Measurements from ENCODE around the gene DSCAM.

DSCAM gene

DNA sequence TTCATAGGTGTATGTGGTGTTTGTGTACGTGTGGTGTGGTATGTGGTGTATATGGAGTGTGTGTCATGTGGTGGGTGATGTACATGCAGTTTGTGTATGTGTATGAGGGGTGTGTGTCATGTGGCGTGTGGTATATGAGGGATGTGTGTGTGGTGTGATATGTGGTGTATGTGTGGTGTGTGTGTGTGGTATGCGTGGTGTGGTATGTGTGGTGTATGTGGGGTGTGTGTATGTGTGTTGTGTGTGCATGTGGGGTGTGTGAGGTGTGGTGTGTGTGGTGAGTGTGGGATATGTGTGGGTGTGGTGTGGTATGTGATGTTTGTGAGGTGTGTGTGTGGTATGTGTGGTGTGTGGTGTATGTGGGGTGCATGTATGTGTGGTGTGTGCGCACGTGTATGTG lies 707.3 kb downstream of the DSCAM start:
- no peak for DNase-seq (ENCODE audit: low read depth in 2 of 2)

DNA sequence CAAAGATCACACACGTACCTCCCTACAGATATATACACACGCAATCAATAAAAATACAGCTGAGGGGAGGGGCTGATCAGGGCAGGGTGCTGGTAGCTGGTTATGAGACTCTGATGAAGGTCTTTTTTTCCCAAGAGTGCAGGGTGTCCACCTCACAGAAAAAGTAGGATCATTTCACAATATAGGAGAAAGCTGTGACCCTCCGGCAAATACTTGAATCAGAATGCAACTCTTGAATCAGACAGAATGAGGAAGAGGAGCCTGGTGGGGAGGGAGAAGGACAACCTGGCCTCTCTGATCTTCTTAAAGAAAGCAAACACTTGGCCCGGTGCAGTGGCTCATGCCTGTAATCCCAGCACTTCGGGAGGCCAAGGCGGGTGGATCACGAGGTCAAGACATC lies 710.4 kb downstream of the DSCAM start:
- DNase-seq (ENCODE audit: low read depth in 2 of 2) = no peak

DNA sequence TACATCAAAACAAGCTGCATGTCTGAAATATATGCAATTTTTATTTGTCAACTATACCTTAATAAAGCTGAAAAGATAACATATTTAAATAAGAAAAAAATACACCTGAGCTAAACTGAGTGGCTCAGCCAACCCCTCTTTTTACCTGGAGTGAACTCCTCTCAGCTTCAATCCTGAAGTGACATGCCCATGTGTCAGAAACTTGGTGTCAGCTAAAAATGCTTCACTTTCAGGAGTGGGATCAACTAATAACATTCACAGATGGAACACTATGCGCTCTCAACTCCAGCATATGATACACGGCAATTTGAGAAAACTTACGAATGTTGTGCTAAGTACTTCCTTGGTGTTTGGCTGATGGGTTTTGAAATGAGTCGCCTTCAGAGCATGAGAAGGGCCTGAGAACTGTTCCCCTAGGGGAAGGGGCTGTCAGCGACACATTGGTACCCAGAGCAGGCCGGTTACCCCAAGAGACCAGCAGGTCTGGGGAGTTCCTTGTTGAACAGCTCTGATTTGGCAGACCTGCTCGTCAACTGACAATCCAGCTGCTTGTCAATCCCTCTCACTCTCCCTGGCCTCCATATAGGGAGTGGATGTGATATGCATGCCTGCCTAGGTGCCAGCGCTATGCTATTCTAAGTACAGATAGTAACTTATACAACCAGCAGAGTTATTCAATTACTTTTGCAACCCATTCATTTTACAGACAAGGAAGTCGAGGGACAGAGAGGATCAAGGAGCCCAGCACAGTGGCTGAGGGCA lies 712.0 kb downstream of the DSCAM start:
- no peak for DNase-seq (ENCODE audit: low read depth in 2 of 2)

DNA sequence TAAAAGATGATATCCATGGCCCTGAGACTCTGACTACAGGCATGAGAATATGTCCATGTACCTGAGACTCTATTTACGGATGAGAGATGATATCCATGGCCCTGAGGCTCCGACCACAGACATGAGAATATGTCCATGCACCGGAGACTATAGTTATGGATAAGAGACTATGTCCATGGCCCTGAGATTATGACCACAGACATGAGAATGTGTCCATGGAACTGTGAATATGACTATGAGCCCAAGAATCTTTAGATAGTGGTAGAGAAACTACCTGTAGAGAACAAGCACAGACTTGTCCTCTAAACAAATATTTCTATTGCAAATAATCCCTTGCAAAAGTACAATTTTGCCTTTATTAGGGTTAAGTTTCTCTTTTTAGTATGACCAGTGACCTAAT lies 716.5 kb downstream of the DSCAM start:
- no peak for DNase-seq (ENCODE audit: low read depth in 2 of 2)

DNA sequence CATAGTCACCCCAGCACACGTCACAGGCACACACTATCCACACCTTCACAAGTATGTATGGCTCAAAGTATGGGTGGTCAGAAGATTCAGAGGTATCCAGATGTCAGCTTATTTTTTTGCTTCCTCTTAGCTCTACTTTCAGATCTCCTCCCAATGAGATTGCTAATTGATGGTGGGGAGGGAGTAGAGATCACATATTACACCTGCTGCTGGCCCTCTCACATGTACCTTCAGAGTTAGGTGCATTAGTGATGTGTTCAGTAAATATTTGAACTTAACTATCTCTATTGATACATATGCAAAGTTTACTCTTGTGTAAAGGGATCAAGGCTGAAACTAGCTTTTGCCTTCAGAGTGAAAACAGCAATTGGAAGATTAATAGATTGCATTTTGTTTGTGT lies 717.1 kb downstream of the DSCAM start:
- no peak for DNase-seq (ENCODE audit: low read depth in 2 of 2)

DNA sequence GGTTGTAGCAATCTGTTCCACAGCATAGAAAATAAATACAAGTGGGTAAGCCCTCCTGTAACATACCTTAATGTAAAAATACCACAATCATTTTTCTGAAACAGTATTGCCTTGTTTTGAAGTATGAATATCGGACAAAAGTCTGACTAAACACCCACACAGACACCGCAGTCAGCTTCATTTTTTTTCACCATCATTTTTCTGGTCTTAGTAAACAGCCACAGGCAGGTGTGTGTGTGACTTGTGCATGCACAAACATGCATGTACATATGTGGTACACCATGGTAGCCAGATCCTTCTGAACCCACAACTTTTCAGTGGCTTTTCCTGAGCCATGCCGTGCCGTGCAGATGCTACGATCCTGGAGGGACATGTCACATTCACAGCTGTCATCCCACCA lies 718.1 kb downstream of the DSCAM start:
- DNase-seq (ENCODE audit: low read depth in 2 of 2) = no peak

DNA sequence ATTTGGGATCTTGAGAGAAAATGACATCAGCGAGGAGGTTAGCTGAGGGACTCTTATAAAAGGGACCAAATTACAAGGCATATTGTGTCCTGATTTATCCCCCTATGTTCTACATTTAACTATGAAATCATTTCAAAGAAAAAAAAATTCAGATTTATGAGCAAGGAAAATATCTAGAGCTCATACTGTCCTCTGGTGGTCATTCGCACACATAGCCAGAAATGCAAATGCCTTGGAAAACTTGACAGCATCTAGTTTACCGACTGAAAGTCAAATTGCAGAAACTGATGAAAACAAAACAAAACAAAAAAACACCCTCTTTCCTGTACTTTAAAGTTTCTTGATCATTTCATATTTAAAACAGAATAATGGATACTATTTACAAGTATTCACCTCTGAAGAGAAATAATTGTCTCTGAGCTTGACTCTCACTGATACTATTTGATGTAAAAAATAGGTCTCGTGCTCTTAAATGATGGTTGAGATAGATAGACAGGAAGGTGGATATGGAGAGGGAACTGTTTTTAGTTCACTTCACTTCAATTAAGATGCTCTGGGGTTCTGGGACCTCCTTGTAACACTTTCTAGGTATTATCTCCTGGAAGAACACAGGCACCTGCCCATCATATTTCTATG lies 725.9 kb downstream of the DSCAM start:
- DNase-seq (ENCODE audit: low read depth in 2 of 2) = no peak

DNA sequence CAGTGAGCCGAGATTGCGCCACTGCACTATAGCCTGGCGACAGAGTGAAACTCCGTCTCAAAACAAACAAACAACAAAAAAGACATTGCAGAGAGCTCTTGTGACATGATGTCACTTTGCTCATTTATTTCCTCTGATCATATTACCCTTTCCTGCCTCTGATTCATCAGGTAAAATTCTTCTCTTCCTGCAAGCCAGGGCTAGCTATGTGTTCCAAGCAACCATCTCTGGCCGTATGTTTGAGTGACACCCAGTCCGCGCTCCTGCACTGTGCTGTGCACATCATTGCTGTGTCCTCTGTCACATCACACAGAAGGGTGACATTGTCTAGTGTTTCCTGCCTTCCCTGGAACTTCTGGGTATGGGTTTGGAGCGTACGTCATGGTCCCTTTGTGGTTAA lies 728.4 kb downstream of the DSCAM start:
- no peak for DNase-seq (ENCODE audit: low read depth in 2 of 2)

DNA sequence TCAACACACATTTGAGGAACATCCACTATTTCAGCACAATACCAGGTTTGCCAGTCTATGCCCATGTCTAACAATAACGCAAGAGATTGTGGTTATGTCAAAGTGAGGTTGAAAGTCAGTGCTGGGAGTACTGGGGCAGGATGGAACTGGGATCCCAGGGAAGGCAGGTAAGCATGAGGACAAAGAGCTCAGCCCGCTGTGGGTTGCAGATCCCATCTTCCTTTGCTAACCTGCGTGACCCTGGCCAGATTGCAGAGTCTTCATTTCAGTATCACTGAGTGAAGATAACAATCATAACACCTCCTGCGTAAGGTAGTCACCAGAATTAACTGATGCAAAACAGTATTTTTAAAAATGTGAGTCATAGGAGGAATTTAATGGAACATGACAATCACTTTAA lies 729.7 kb downstream of the DSCAM start:
- DNase-seq (ENCODE audit: low read depth in 2 of 2) = no peak

DNA sequence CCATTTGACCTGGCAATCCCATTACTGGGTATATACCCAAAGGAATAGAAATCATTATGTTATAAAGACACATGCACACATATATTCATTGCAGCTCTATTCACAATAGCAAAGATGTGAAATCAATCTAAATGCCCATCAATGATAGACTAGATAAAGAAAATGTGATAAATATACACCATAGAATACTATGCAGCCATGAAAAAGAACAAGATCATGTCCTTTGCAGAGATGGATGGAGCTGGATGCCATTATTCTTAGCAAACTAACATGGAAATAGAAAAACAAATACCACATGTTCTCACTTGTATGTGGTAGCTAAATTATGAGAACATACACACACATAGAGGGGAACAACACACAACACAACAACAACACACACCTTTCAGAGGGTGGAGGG lies 731.2 kb downstream of the DSCAM start:
- DNase-seq (ENCODE audit: low read depth in 2 of 2) = no peak

DNA sequence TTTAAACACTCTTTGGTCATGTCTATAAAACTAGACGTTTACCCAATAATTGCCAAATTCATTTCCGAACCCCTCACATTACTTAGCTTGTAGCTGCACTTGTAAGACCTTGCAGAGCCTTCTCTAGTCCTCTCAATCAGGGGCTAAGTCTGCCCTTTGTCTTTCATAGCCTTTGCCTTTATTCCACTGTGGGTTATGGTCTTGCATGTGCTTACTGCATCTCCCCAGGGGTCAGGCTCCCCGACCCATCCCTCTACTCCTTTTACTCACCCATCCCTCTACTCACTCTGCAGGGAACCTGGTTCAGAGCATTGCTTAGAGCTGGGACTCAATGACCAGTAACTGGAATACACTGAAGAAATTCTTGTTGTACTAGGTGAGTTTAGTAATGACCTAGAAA lies 744.3 kb downstream of the DSCAM start:
- no peak for DNase-seq (ENCODE audit: low read depth in 2 of 2)

DNA sequence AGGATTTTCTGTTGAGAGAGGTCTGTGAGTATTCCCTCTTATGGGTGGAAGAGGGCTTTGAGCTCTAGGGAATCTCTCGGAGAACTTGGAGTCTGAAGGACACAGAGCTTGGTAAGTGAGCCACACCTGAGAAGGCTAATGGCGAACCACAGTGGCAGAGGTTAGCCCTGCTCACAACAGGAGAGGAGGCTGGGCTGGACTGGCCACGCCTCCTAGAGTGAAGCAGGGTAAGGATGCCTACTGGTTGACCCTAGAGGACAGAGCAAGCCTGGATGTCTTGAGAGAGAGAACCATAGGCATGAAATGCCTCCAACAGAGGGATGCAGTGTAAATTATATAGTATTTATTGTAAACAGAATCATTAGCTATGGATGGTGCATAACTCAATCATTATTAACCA lies 747.1 kb downstream of the DSCAM start:
- DNase-seq (ENCODE audit: low read depth in 2 of 2) = no peak

DNA sequence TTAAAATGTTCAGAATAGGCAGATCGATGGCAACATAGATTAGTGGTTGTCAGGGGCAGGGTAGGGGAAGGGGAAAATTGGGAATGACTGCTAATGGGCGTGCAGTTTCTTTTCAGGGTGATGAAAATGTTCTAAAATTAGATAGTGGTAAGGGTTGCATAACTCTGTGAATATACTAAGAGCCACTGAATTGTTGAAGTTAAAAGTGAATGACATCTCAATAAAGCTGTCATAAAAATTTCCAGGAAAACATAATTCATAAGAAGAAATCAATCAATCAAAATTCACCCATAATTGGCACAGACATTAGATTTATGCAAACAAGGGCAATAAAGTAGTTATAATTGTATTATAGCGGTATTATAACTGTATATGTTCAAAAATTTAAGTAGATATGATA lies 751.5 kb downstream of the DSCAM start:
- no peak for DNase-seq (ENCODE audit: low read depth in 2 of 2)

DNA sequence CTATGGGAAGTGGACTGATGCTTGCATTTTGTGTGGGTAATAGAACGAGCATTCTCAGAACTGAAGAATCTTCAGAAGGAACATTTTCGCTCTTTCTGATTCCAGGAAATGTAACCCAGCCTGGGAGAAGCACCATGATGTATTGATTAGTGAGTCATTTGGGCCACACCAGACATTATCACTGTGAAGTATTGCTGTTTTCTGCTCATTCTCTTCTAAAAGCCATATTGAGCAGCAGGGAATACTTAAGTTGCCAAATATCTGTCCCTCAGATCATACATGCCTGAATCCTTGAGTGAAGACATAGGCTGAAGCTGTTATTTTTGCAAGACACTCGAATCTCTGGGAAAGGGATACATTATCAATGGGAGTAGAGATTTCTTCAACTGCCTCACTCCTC lies 766.6 kb downstream of the DSCAM start:
- DNase-seq (ENCODE audit: low read depth in 2 of 2) = peak; percentile 3 to 10

DNA sequence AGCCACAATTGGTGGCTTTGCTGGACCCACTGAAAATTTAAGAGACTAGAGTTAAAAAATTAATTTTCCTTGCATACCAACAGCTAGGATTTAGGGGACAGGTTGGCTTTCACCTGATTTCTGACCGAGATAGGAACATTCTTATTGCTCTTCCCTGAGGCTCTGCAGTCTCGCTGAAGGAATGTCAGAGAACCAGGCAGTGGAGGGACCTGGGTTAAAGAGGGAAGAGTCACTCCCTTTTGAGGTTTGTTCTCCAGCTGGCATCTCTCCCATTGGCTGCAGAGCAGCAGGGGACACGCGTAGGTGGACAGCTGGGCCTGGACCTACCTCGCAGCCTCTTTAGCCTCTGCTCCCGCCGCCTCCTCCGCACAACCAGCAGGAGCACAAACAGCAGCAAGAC lies 772.2 kb downstream of the DSCAM start:
- no peak for DNase-seq (ENCODE audit: low read depth in 2 of 2)

DNA sequence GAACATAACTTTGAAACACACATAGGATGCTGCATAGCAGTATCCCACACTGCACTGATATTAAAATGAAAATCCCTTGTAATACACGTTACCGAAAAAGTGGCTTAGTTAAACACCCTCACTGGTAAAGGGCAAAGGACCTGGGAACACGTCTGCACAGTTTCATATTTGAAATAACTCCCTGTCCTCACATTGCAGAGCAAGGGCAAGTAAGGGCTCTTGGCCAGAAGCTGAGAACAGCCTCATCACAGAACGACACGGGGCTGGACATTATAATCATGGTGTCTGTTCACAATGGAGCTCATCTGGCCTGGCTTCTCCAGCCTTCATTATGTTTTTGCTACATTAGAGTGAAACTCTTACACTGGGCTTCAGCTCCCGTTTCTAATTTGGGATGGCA lies 772.8 kb downstream of the DSCAM start:
- DNase-seq (ENCODE audit: low read depth in 2 of 2) = no peak

DNA sequence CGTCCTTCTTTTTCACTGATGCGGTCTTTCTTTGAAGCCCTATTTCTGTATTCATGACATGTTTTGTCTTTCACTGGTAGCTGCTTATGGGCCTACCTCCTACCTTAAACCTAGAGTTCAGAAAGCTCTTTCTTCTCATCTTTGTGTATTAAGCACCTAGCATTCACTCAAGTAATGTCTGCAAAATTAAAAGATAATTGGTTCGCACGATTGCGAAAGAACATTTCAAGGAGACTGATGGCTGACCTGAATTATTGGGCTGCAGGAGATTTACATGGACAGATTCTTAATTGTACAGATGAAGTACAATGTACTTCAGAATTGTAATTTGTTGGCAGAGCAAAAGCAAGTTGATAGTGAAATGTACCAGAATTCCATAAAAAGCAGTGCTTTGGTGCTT lies 773.3 kb downstream of the DSCAM start:
- DNase-seq (ENCODE audit: low read depth in 2 of 2) = no peak

DNA sequence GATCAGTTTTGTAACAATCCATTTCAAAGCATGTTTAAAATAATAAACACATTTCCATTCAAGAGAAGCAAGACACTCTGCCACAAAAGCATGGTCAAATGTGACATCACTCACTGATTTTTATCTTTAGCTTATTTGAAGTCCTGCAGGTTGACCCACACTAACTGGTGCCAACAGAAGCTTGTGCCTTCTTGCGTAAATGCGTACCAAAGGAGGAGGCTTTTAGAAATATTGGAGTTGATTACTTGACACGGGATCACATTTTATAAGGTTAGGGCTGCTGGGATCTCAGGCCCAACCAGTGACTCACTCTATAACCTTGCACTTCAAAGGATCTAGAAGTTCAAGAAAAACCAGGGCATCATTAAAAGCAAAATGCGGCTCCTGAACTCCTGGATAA lies 776.1 kb downstream of the DSCAM start:
- DNase-seq (ENCODE audit: low read depth in 2 of 2) = no peak

DNA sequence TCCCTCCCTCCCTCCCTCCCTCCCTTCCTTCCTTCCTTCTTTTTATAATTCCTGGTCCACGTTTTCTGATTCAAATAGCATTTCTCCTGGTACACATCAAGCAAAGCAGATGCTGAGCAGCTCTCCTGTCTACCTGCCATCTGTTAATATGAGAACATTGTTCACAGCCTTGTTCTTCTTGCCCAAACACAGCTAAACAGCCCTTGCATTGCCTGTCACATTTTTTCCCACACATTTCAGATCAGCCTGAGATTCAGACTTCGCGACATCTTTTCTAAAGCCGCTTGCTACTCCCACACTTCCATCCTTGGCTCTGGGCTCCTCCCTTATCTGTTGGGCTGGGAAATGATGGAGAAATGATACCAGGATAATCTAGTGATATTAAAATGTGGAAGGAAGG lies 779.2 kb downstream of the DSCAM start:
- no peak for DNase-seq (ENCODE audit: low read depth in 2 of 2)

DNA sequence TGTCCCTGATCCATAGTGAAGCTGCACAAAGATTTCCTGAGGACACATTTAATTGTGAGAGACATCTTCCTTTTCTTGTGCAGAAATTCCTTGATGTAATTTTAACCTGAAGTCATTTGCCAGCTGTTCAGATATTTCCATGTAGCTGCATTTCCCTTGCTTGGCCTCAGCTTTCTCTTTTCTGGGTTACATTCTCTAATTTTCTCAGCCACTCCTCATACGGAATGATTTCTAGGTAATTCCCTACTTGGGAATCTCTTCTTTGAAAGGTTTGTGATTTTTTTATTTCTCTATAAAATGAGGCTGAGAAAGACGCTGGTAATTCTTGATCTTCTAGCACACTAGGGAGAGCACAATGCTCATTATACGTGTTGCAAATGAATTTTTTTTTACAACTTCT lies 780.7 kb downstream of the DSCAM start:
- DNase-seq (ENCODE audit: low read depth in 2 of 2) = no peak

DNA sequence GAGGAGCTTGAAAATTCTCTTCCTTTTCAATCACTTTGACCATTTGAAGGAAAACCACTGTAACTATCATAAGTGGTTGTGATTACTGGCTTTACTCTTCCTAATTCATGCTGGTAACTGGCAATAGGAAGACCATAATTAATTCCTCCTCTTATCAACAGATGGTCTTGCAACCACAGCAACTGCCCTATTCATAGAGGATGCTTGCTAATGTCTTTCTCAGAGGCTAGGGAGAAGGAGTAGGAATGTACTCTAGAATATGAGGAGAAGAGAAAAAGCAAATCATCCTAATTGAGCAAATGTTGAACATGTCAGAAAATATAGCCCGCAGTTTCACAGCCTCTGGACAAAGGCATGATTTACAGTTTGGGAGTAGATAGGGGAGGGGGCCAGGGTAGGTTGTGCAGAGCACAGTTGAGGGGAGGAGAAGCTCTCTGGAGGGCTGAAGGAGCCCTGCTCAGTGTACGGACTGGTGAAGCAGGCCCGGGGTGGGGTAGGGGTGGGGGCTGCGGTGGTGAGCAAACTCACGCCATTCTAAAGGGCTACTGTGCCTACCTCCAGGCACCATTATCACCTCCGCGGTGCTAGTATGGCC lies 786.8 kb downstream of the DSCAM start:
- DNase-seq (ENCODE audit: low read depth in 2 of 2) = no peak

DNA sequence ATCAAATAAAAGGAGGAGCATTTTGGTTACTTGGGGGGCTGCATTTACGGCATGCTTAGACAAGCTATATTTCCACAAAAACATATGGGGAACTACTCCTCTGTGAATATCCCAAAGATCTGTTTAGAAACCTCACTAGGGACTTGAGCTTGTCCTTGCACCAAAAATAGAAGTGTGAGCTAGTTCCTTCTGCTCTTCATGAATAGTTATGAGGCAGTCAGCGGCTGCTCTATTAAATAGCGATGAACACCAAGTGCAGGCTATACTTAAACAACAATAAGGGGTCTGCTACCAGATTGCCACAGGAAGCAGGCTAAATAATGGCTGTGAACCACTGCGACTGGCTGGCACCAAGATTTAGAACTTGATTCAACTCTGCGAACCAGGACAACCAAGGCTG lies 789.6 kb downstream of the DSCAM start:
- no peak for DNase-seq (ENCODE audit: low read depth in 2 of 2)

DNA sequence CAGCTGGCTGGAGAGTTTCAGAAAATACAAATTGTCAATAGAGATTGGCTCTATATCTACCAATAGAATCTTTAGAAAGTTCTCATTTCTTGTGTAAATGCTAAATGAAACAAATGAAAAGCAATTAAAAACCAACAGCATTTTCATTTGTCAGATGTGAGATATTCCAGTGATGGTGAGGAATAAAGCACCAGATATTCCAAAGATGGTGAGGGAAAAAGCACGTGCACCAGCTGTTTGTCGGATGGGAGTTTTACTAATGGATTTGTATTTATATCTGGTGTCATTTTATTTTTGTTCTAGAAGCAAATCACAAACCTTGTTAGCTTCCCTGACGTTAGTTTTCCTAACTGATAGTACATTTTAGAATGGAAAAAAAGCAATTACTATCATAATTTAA lies 790.9 kb downstream of the DSCAM start:
- no peak for DNase-seq (ENCODE audit: low read depth in 2 of 2)

DNA sequence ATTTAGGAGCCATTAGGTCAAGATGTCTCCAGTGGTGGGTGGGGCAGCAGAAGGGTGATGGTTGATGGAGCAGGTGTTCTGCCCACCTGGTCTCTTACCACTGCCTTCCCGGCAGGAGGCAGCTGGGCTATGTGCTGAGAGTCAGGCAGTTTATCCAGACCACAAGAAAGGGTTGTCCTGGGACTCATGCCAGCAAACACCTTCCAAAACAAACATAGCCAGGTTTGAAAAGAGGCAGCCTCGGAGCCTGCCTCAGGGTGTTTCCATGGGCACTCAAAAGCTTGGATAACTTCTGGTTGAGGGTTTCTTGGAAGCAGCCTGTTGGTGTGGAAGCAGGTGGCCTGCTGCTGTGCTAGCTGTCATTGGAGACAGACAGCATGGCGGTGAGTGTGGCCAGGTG lies 792.6 kb downstream of the DSCAM start:
- no peak for DNase-seq (ENCODE audit: low read depth in 2 of 2)
